Tibial nerve (tissue), 4 donors: ENCODE results near the gene PARP12.

ENCODE experiments used
- CTCF ChIP-seq, 5 experiments: fragments of 200-600 bp in 3 of 5; fragments of 450-650 bp in 2 of 5; sonication (generic) in 3 of 5; IDR thresholded peaks; one replicate each; pipeline ENCODE4 v1.5.1; 2016 to 2019; ENCODE audit warnings: antibody characterized with exemption in 5 of 5, mild to moderate bottlenecking in 3 of 5, moderate library complexity in 2 of 5
- EP300 ChIP-seq, 2 donors: sonication (generic); formaldehyde crosslinking; IDR thresholded peaks; one replicate each; pipeline ENCODE4 v1.6.1; 2017; ENCODE audit warnings: antibody characterized with exemption in 2 of 2, mild to moderate bottlenecking in 1 of 2
- POLR2A ChIP-seq, 2 donors: fragments of 450-650 bp; IDR thresholded peaks; one replicate each; pipeline ENCODE4 v1.6.1; 2017; ENCODE audit warnings: antibody characterized with exemption in 2 of 2, mild to moderate bottlenecking in 2 of 2, moderate library complexity in 2 of 2

- TF ChIP-seq CTCF (IDR thresholded peaks at IDR 0.05) (no peak), POLR2A (IDR thresholded peaks at IDR 0.05) (no peak), EP300 (IDR thresholded peaks at IDR 0.05) (no peak)
These were observed 33.7 kb upstream of the PARP12 start for GRCh38 chr7:140096459-140096858.
